HepG2 (cell line): ENCODE measurements around the gene ELAVL3. TPM values are rescaled to one million over a fixed set of nuclear protein-coding genes. Genes with fewer than 3 reads are reported as not detected.
A peak's percentile ranks its signal among the peaks of the same experiment; 100 is the strongest.

ENCODE experiments used
- AHR ChIP-seq: IDR thresholded peaks from 2 replicates; pipeline ENCODE4 v1.6.1; 2018; ENCODE audit warnings: missing genetic modification reagents, missing compliant biosample characterization
- HOXA5 ChIP-seq: sonication (generic); formaldehyde crosslinking; IDR thresholded peaks from 2 replicates; pipeline ENCODE4 v1.4.0; 2020; ENCODE audit warnings: missing genetic modification reagents
- MATR3 ChIP-seq: sonication (generic); formaldehyde crosslinking; IDR thresholded peaks from 2 replicates; pipeline ENCODE4 v1.4.0; 2020; ENCODE audit warnings: missing genetic modification reagents
- MXD4 ChIP-seq: IDR thresholded peaks from 2 replicates; pipeline ENCODE4 v1.6.1; 2016; ENCODE audit warnings: mild to moderate bottlenecking, missing biosample characterization, missing genetic modification reagents
- MXI1 ChIP-seq: IDR thresholded peaks from 3 replicates; pipeline ENCODE4 v1.6.1; 2012; ENCODE audit warnings: low read depth, low read length, inconsistent platforms, borderline replicate concordance
- MYPOP ChIP-seq: sonication (generic); formaldehyde crosslinking; IDR thresholded peaks from 2 replicates; pipeline ENCODE4 v1.8.1; 2023; ENCODE audit warnings: mild to moderate bottlenecking, moderate library complexity, missing genetic modification reagents
- PHF20 ChIP-seq: sonication (generic); formaldehyde crosslinking; IDR thresholded peaks from 2 replicates; pipeline ENCODE4 v1.5.0; 2020; ENCODE audit warnings: mild to moderate bottlenecking, missing genetic modification reagents
- PITX1 ChIP-seq: sonication (generic); formaldehyde crosslinking; IDR thresholded peaks from 2 replicates; pipeline ENCODE4 v1.5.1; 2020; ENCODE audit warnings: mild to moderate bottlenecking, missing genetic modification reagents
- POGK ChIP-seq: sonication (generic); formaldehyde crosslinking; conservative IDR thresholded peaks from 2 replicates; pipeline ENCODE4 v1.8.0; 2022; ENCODE audit warnings: mild to moderate bottlenecking, moderate library complexity, missing genetic modification reagents
- RCOR2 ChIP-seq: IDR thresholded peaks from 2 replicates; pipeline ENCODE4 v1.6.1; 2016; ENCODE audit warnings: missing biosample characterization, missing genetic modification reagents
- RXRA ChIP-seq: sonication (generic); formaldehyde crosslinking; IDR thresholded peaks from 2 replicates; pipeline ENCODE4 v1.5.1; 2020; ENCODE audit warnings: missing genetic modification reagents
- SIN3A ChIP-seq: IDR thresholded peaks from 2 replicates; pipeline ENCODE4 v1.6.1; 2011; ENCODE audit warnings: low read depth, mild to moderate bottlenecking, control low read depth, low read length, borderline replicate concordance
- SIN3B ChIP-seq: fragments of 150-350 bp; IDR thresholded peaks from 2 replicates; pipeline ENCODE4 v1.6.1; 2014; ENCODE audit warnings: low read length
- STAT5B ChIP-seq: sonication (generic); formaldehyde crosslinking; IDR thresholded peaks from 2 replicates; pipeline ENCODE4 v1.4.0; 2020; ENCODE audit warnings: missing genetic modification reagents
- TBX2 ChIP-seq: sonication (generic); formaldehyde crosslinking; IDR thresholded peaks from 2 replicates; pipeline ENCODE4 v1.5.0; 2020; ENCODE audit warnings: missing genetic modification reagents, mild to moderate bottlenecking, borderline replicate concordance
- XBP1 ChIP-seq: sonication (generic); formaldehyde crosslinking; IDR thresholded peaks from 2 replicates; pipeline ENCODE4 v1.5.0; 2020; ENCODE audit warnings: missing genetic modification reagents
- ZBTB25 ChIP-seq: IDR thresholded peaks from 2 replicates; pipeline ENCODE4 v1.6.1; 2018; ENCODE audit warnings: missing genetic modification reagents
- ZFP1 ChIP-seq: IDR thresholded peaks from 2 replicates; pipeline ENCODE4 v1.6.1; 2016
- ZNF17 ChIP-seq: sonication (generic); formaldehyde crosslinking; IDR thresholded peaks from 2 replicates; pipeline ENCODE4 v1.5.0; 2020; ENCODE audit warnings: mild to moderate bottlenecking, missing genetic modification reagents
- ZSCAN9 ChIP-seq: IDR thresholded peaks from 2 replicates; pipeline ENCODE4 v1.6.1; 2016; ENCODE audit warnings: borderline replicate concordance
- polyA plus RNA-seq, 8 experiments: library from polyadenylated mRNA; depleted of rRNA in 3 of 8; stranded (reverse) in 7 of 8; unstranded in 1 of 8; fragments of >200 nt; fragmentation: Illumina TruSeq in 4 of 8; extraction: Trizol in 4 of 8; gene quantifications; 2 replicates each; pipeline versions ENCODE4 v1.2.1 to v1.2.3, GENCODE V29; 2011 to 2016; ENCODE audit warnings: low read depth in 4 of 8, missing spikeins in 1 of 8, mixed read lengths in 1 of 8; ENCODE audit not compliant: insufficient read depth in 1 of 8
- total RNA-seq, 5 experiments: library from RNA; depleted of rRNA; stranded (reverse); fragments of >200 nt; fragmentation: Illumina TruSeq; extraction: Trizol; gene quantifications; 2 replicates each; pipeline ENCODE4 v1.2.3, GENCODE V29; 2016; ENCODE audit warnings: low read depth in 1 of 5
- TF ChIP-seq, protein P1 (sequence below): sonication (generic); formaldehyde crosslinking; IDR thresholded peaks from 2 replicates; pipeline ENCODE4 v1.5.0; 2020; ENCODE audit warnings: mild to moderate bottlenecking, missing genetic modification reagents
- TF ChIP-seq, protein P2 (sequence below): IDR thresholded peaks from 2 replicates; pipeline ENCODE4 v1.6.1; 2016; ENCODE audit warnings: missing compliant biosample characterization, missing genetic modification reagents, borderline replicate concordance
- TF ChIP-seq, protein P3 (sequence below): sonication (generic); IDR thresholded peaks from 2 replicates; pipeline ENCODE4 v1.6.1; 2016; ENCODE audit warnings: low read depth, borderline replicate concordance

The ELAVL3 gene
- total and polyA plus RNA-seq, 2 of the 13 experiments (the other 11 are each of a cell fraction or from before 2014, with no cell fraction given), result 0.03 TPM; not detected in 1

DNA sequence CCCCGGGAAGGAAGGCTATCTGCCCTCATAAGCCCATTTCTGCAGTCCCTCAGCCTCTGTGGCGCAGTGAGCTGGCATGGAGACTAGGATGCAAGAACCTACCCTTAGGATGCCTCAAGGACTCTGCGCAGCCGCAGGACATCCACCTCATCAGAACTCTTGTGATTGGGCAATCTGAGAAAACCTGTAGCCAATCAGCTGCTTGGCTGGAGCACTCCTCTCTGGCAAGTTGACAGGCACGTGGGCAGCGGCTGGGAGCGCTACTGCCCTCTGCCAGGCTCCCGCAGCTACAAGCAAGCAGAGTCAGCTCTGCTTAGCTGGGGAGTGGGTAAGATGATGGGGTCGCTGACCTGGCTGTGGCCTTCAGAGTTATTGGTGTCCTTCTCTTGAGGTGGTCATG lies 49.6 kb upstream of the ELAVL3 start (continued):
- TF ChIP-seq POGK (CRISPR knock-in tag) (peak; percentile 54; the same call in 1 of the 2 replicates), ZSCAN9 (CRISPR knock-in tag) (peak; percentile 40; the same call in 1 of the 2 replicates), PHF20 (CRISPR knock-in tag) (no peak), MYPOP (0 out of 2 replicates have a peak, but pooled peaks have one; percentile 43), ZFP1 (CRISPR knock-in tag) (no peak), MXI1 (peak; percentile 99), STAT5B (CRISPR knock-in tag) (no peak), MXD4 (peak; percentile 97), TBX2 (CRISPR knock-in tag) (peak; percentile 23; the same call in 1 of the 2 replicates), RCOR2 (CRISPR knock-in tag) (peak; percentile 49; the same call in 1 of the 2 replicates), PITX1 (CRISPR knock-in tag) (peak; percentile 21; the same call in 1 of the 2 replicates), ZNF17 (CRISPR knock-in tag) (no peak), ZBTB25 (CRISPR knock-in tag) (0 out of 2 replicates have a peak, but pooled peaks have one; percentile 43), MATR3 (CRISPR knock-in tag) (no peak), RXRA (CRISPR knock-in tag) (0 out of 2 replicates have a peak, but pooled peaks have one; percentile 55), XBP1 (CRISPR knock-in tag) (no peak), SIN3B (peak; percentile 36; the same call in 1 of the 2 replicates), HOXA5 (CRISPR knock-in tag) (no peak), AHR (CRISPR knock-in tag) (0 out of 2 replicates have a peak, but pooled peaks have one; percentile 38), SIN3A (peak; percentile 89; the same call in 1 of the 2 replicates)
- TF ChIP-seq, protein P1, sequence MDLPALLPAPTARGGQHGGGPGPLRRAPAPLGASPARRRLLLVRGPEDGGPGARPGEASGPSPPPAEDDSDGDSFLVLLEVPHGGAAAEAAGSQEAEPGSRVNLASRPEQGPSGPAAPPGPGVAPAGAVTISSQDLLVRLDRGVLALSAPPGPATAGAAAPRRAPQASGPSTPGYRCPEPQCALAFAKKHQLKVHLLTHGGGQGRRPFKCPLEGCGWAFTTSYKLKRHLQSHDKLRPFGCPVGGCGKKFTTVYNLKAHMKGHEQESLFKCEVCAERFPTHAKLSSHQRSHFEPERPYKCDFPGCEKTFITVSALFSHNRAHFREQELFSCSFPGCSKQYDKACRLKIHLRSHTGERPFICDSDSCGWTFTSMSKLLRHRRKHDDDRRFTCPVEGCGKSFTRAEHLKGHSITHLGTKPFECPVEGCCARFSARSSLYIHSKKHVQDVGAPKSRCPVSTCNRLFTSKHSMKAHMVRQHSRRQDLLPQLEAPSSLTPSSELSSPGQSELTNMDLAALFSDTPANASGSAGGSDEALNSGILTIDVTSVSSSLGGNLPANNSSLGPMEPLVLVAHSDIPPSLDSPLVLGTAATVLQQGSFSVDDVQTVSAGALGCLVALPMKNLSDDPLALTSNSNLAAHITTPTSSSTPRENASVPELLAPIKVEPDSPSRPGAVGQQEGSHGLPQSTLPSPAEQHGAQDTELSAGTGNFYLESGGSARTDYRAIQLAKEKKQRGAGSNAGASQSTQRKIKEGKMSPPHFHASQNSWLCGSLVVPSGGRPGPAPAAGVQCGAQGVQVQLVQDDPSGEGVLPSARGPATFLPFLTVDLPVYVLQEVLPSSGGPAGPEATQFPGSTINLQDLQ, result no peak
- TF ChIP-seq, protein P2, sequence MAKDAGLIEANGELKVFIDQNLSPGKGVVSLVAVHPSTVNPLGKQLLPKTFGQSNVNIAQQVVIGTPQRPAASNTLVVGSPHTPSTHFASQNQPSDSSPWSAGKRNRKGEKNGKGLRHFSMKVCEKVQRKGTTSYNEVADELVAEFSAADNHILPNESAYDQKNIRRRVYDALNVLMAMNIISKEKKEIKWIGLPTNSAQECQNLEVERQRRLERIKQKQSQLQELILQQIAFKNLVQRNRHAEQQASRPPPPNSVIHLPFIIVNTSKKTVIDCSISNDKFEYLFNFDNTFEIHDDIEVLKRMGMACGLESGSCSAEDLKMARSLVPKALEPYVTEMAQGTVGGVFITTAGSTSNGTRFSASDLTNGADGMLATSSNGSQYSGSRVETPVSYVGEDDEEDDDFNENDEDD (CRISPR knock-in tag), result peak; percentile 94
- TF ChIP-seq, protein P3, sequence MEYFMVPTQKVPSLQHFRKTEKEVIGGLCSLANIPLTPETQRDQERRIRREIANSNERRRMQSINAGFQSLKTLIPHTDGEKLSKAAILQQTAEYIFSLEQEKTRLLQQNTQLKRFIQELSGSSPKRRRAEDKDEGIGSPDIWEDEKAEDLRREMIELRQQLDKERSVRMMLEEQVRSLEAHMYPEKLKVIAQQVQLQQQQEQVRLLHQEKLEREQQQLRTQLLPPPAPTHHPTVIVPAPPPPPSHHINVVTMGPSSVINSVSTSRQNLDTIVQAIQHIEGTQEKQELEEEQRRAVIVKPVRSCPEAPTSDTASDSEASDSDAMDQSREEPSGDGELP, result peak; percentile 48; the same call in 1 of the 2 replicates
